Gastroesophageal sphincter (tissue), 4 donors: ENCODE data around the gene BBS12. TPM values are rescaled to one million over a fixed set of nuclear protein-coding genes. Genes with fewer than 3 reads are reported as not detected.
"Not testable (repeated sequence)": the region's sequence is repeated elsewhere in the genome, so short reads cannot be mapped to it uniquely, and the experiment has no call there.

Experiments used
- ATAC-seq: fragments of 150-250 bp; one replicate; pipeline ENCODE4 v1.9.1; 2016; ENCODE audit warnings: mild to moderate bottlenecking, moderate library complexity
- H3K27ac ChIP-seq, 4 donors: fragments of 200-600 bp; sonication (generic) in 3 of 4; 1 replicate in 3 of 4; 2 replicates in 1 of 4; pipeline ENCODE4 v1.5.1; 2016 to 2019
- H3K27me3 ChIP-seq: fragments of 200-600 bp; sonication (generic); one replicate; pipeline ENCODE4 v1.5.1; 2019
- H3K36me3 ChIP-seq, 2 donors: fragments of 200-600 bp; sonication (generic); one replicate each; pipeline ENCODE4 v1.5.1; 2019; ENCODE audit warnings: control low read depth in 1 of 2
- H3K4me1 ChIP-seq, 3 donors: fragments of 200-600 bp; sonication (generic); 1 replicate in 2 of 3; 2 replicates in 1 of 3; pipeline ENCODE4 v1.5.1; 2016 to 2019; ENCODE audit warnings: control low read depth in 2 of 3
- H3K4me3 ChIP-seq, 2 donors: fragments of 200-600 bp; sonication (generic); one replicate each; pipeline ENCODE4 v1.5.1; 2019; ENCODE audit warnings: mild to moderate bottlenecking in 1 of 2, moderate library complexity in 1 of 2
- H3K9me3 ChIP-seq, 3 donors: fragments of 200-600 bp; sonication (generic); one replicate each; pipeline ENCODE4 v1.5.1; 2017 to 2019; ENCODE audit warnings: control low read depth in 2 of 3
- EP300 ChIP-seq: sonication (generic); formaldehyde crosslinking; IDR thresholded peaks from one replicate; pipeline ENCODE4 v1.6.1; 2017; ENCODE audit warnings: antibody characterized with exemption, mild to moderate bottlenecking
- POLR2A ChIP-seq, 2 donors: fragments of 450-650 bp; IDR thresholded peaks; one replicate each; pipeline ENCODE4 v1.6.1; 2017; ENCODE audit warnings: antibody characterized with exemption in 2 of 2, mild to moderate bottlenecking in 2 of 2, moderate library complexity in 1 of 2
- POLR2AphosphoS5 ChIP-seq: sonication (generic); formaldehyde crosslinking; IDR thresholded peaks from one replicate; pipeline ENCODE4 v1.6.1; 2017; ENCODE audit warnings: antibody characterized with exemption
- WGBS, 2 donors: methylation state at CpG; one replicate each; pipeline ENCODE4 v1.1.5; 2018; ENCODE audit warnings: low coverage in 1 of 2; 5-methylcytosine and 5-hydroxymethylcytosine counted together
- total RNA-seq, 4 donors: library from RNA; depleted of rRNA; stranded (reverse); fragments of >200 nt; gene quantifications; one replicate each; pipeline ENCODE4 v1.1.0, GENCODE V29; 2016
- TF ChIP-seq, protein P1 (sequence below), 4 experiments: fragments of 200-600 bp in 2 of 4; fragments of 450-650 bp in 2 of 4; sonication (generic) in 1 of 4; IDR thresholded peaks; one replicate each; pipeline ENCODE4 v1.5.1; 2017 to 2019; ENCODE audit warnings: antibody characterized with exemption in 4 of 4, mild to moderate bottlenecking in 2 of 4, moderate library complexity in 2 of 4

Gene BBS12
- total RNA-seq, 4 donors from 2014 or later: 4.7 to 7.3 (median 5.9) TPM

GRCh38 chr4:122784261-122784660 lies 51.8 kb downstream of the BBS12 start:
- TF ChIP-seq EP300: no peak
- no peak for TF ChIP-seq POLR2A (IDR thresholded peaks at IDR 0.05)
- TF ChIP-seq, protein P1, sequence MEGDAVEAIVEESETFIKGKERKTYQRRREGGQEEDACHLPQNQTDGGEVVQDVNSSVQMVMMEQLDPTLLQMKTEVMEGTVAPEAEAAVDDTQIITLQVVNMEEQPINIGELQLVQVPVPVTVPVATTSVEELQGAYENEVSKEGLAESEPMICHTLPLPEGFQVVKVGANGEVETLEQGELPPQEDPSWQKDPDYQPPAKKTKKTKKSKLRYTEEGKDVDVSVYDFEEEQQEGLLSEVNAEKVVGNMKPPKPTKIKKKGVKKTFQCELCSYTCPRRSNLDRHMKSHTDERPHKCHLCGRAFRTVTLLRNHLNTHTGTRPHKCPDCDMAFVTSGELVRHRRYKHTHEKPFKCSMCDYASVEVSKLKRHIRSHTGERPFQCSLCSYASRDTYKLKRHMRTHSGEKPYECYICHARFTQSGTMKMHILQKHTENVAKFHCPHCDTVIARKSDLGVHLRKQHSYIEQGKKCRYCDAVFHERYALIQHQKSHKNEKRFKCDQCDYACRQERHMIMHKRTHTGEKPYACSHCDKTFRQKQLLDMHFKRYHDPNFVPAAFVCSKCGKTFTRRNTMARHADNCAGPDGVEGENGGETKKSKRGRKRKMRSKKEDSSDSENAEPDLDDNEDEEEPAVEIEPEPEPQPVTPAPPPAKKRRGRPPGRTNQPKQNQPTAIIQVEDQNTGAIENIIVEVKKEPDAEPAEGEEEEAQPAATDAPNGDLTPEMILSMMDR (IDR thresholded peaks at IDR 0.05): no peak
- no peak for TF ChIP-seq POLR2AphosphoS5
- peak overlapping the region in 3 of 4 donors; percentile 50 to 76 (median 72) for H3K27ac ChIP-seq
- 14 to 20% methylated on average over 1 of the region's 1 CpG for WGBS, 2 donors
- peaks cover 5 to 34% (median 11%) of the 10 kb centered on the region in 3 donors for H3K4me1 ChIP-seq
- peaks cover 0 to 6% (median 0%) of the 10 kb centered on the region in 3 donors for H3K9me3 ChIP-seq
- H3K27me3 ChIP-seq: no peaks in the 10 kb centered on the region
- no peak for ATAC-seq
- H3K4me3 ChIP-seq: no peak overlapping the region
- H3K36me3 ChIP-seq: no peaks in the 10 kb centered on the region

DNA sequence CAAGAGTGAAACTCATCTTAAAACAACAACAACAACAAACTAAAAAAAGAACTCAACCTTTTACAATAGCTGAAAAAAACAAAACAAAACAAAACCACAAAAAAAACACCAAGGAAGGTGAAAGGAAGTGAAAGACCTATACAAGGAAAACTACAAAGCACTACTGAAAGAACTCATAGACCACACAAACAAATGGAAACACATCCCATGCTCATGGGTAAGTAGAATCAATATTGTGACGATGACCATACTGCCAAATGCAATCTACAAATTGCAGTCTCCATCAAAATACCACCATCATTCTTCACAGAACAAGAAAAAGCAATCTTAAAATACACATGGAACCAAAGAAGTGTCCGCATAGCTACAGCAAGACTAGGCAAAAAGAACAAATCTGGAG lies 52.6 kb downstream of the BBS12 start:
- TF ChIP-seq, protein P1 (IDR thresholded peaks at IDR 0.05): no peak
- TF ChIP-seq POLR2A (IDR thresholded peaks at IDR 0.05) (no peak), EP300 (no peak), POLR2AphosphoS5 (no peak)
- no peak overlapping the region for H3K4me3 ChIP-seq
- no peak for ATAC-seq
- peaks cover 0 to 1% (median 0%) of the 10 kb centered on the region in 3 donors for H3K9me3 ChIP-seq
- H3K4me1 ChIP-seq: peaks cover 5 to 34% (median 11%) of the 10 kb centered on the region in 3 donors
- H3K27me3 ChIP-seq: no peaks in the 10 kb centered on the region
- 83 to 86% methylated on average over 2 of the region's 2 CpGs for whole genome bisulfite sequencing, 2 donors
- no peaks in the 10 kb centered on the region for H3K36me3 ChIP-seq
- no peak overlapping the region for H3K27ac ChIP-seq

DNA sequence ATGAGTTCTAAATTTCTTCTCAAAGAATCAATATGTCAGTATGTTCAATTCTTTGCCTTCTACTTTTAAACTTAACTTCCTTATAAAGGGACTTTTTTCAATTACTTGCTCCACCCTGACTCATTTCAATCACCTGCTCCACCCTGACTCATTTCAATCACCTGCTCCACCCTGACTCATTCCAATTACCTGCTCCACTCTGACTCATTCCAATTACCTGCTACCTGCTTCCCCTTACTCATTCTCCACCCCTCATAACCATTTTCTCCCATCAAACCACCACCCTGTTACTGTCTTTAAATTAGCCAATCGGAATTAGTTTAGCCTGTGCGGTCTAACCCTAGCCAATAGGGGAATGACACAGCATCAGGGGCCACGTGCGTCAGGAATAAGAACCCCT lies 53.8 kb downstream of the BBS12 start:
- H3K4me3 ChIP-seq, H3K27ac ChIP-seq, H3K9me3 ChIP-seq, H3K27me3 ChIP-seq, ATAC-seq, H3K36me3 ChIP-seq: not testable (repeated sequence)
- peaks cover 5 to 32% (median 11%) of the 10 kb centered on the region in 3 donors for H3K4me1 ChIP-seq
- 100% methylated on average over 4 of the region's 4 CpGs; no CpG with 5 or more reads in 1 of the 2 donors for WGBS, 2 donors

DNA sequence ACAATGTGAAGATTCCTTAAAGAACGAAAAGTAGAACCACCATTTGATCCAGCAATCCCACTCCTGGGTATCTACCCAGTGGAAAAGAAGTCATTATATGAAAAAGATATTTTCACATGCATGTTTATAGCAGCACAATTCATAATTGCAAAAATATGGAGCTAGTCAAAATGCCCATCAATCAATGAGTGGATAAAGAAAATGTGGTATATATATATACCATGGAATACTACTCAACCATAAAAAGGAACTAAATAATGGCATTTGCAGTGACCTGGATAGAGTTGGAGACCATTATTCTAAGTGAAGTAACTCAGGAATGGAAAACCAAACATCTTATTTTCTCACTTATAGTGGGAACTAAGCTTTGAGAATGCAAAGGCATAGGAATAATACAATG lies 54.4 kb downstream of the BBS12 start:
- peaks cover 5 to 26% (median 11%) of the 10 kb centered on the region in 3 donors for H3K4me1 ChIP-seq
- not testable (repeated sequence) for H3K27ac ChIP-seq, H3K9me3 ChIP-seq, ATAC-seq, H3K27me3 ChIP-seq, H3K4me3 ChIP-seq, H3K36me3 ChIP-seq
- 100% methylated on average over 1 of the region's 1 CpG for WGBS, 2 donors

DNA sequence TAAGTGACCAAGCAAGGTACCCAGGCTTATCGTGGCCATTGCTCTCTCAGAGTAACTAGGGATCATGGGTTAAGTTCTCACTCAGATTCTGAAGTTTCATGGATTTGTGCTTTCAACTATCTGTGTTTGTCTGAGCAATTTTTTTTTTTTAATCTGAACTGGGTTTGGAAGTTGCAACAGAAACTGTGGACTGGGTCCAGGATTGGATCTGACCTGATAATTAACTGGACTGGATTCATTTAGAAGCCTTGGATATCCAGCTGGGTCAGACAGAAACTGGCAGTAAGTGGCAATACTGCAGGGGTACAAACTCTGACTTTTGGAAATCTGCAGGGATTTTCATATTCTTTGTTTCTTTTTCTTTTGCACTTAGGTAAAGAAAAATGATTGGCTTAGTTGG lies 55.4 kb downstream of the BBS12 start:
- ATAC-seq: no peak
- Histone ChIP-seq H3K27me3 (no peaks in the 10 kb centered on the region), H3K4me3 (no peak overlapping the region), H3K27ac (no peak overlapping the region), H3K4me1 (peaks cover 5 to 17% (median 11%) of the 10 kb centered on the region in 3 donors), H3K36me3 (no peaks in the 10 kb centered on the region), H3K9me3 (no peaks in the 10 kb centered on the region)
- 40 to 88% methylated on average over 1 of the region's 1 CpG for WGBS, 2 donors
- no peak for TF ChIP-seq POLR2A (IDR thresholded peaks at IDR 0.05)
- TF ChIP-seq, protein P1 (IDR thresholded peaks at IDR 0.05): no peak
- TF ChIP-seq EP300: no peak
- no peak for TF ChIP-seq POLR2AphosphoS5

DNA sequence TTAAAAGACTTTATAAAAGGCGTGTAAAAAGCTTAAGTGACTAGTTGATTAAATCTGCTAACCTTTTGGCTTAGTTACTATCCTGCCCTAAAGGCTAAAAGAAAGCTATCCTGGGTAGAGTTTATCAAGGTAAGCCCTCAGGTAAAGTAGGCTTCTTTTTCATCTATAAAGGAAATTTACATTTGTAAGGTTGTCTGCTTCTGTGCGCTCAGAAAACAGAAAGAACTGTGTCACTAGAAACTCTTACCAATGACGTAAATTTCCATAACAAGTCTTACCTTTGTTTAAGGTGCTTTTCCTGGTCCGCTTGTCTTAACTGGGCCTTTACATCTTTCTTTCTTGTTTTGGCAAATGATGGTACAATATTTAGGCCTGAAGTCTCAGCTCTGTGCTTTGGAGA lies 56.4 kb downstream of the BBS12 start:
- no peak overlapping the region for H3K4me3 ChIP-seq
- no peak for ATAC-seq
- H3K4me1 ChIP-seq: peaks cover 2 to 7% (median 4%) of the 10 kb centered on the region in 3 donors
- H3K27ac ChIP-seq: no peak overlapping the region
- H3K27me3 ChIP-seq: no peaks in the 10 kb centered on the region
- no peaks in the 10 kb centered on the region for H3K36me3 ChIP-seq
- TF ChIP-seq POLR2AphosphoS5 (no peak), POLR2A (IDR thresholded peaks at IDR 0.05) (no peak), EP300 (no peak)
- TF ChIP-seq, protein P1 (IDR thresholded peaks at IDR 0.05): no peak
- whole genome bisulfite sequencing, 2 donors: 93 to 98% methylated on average over 4 of the region's 4 CpGs
- no peaks in the 10 kb centered on the region for H3K9me3 ChIP-seq
